Kidney (tissue), 14 donors: ENCODE data around the gene EGFL8. TPM values are rescaled to one million over a fixed set of nuclear protein-coding genes. Genes with fewer than 3 reads are reported as not detected.
"Not testable (repeated sequence)": the region's sequence is repeated elsewhere in the genome, so short reads cannot be mapped to it uniquely, and the experiment has no call there.

Source experiments
- DNase-seq, 5 donors: peaks; one replicate each; pipeline ENCODE4 v3.0.0-alpha.2; 2013 to 2020
- FAIRE-seq: peaks from 2 replicates; lab custom pipeline; 2012; peaks lifted over from hg19 to GRCh38; lab: Jason Lieb, UNC
- H3K27ac ChIP-seq, 2 donors: one replicate each; pipeline ENCODE4 v1.7.0; 2013; ENCODE audit warnings: low read depth in 2 of 2, low read length in 2 of 2, inconsistent platforms in 1 of 2
- H3K27me3 ChIP-seq: one replicate; pipeline ENCODE4 v1.7.1; 2013; ENCODE audit warnings: low read length, inconsistent platforms; ENCODE audit not compliant: control insufficient read depth, insufficient read depth
- H3K36me3 ChIP-seq, 3 donors: one replicate each; pipeline versions ENCODE4 v1.7.0 to v1.7.1; 2013; ENCODE audit warnings: low read length in 3 of 3, control low read depth in 1 of 3, inconsistent platforms in 1 of 3; ENCODE audit not compliant: insufficient read depth in 3 of 3, control insufficient read depth in 2 of 3
- H3K4me1 ChIP-seq, 3 donors: one replicate each; pipeline versions ENCODE4 v1.7.0 to v1.7.1; 2013; ENCODE audit warnings: low read length in 3 of 3, inconsistent platforms in 1 of 3, low read depth in 1 of 3; ENCODE audit not compliant: control insufficient read depth in 2 of 3, insufficient read depth in 2 of 3
- H3K4me3 ChIP-seq, 3 donors: one replicate each; pipeline versions ENCODE4 v1.7.0 to v1.8.1; 2013; ENCODE audit warnings: low read length in 3 of 3, control low read depth in 1 of 3, inconsistent platforms in 1 of 3
- H3K9ac ChIP-seq, 3 donors: one replicate each; pipeline versions ENCODE4 v1.7.0 to v1.7.1; 2013; ENCODE audit warnings: low read length in 3 of 3, control low read depth in 1 of 3, inconsistent platforms in 1 of 3
- H3K9me3 ChIP-seq, 3 donors: one replicate each; pipeline versions ENCODE4 v1.7.0 to v1.7.1; 2013; ENCODE audit warnings: low read length in 3 of 3, control low read depth in 1 of 3, inconsistent platforms in 1 of 3; ENCODE audit not compliant: control insufficient read depth in 2 of 3, insufficient read depth in 1 of 3
- CTCF ChIP-seq: IDR thresholded peaks from 3 replicates; pipeline ENCODE4 v1.5.1; 2012; ENCODE audit warnings: mild to moderate bottlenecking, moderate library complexity, borderline replicate concordance; ENCODE audit not compliant: insufficient read depth; ENCODE audit errors: extremely low read depth
- intact Hi-C: fragments of 100-400 bp; cut with DNase I; formaldehyde crosslinking; loops from one replicate; pipeline ENCODE4 v1.11.1; 2022
- polyA plus RNA-seq: library from polyadenylated mRNA; stranded (reverse); fragments of 350-450 nt; fragmentation: Illumina TruSeq; extraction: RNeasy Lipid Tissue Mini Kit (QIAGEN cat#74804); gene quantifications from one replicate; pipeline ENCODE4 v1.2.3, GENCODE V29; 2014; ENCODE audit warnings: low read depth, low replicate concordance; ENCODE audit not compliant: insufficient read depth
- total RNA-seq: library from RNA; stranded (reverse); fragmentation: NEBNext Ultra II Directional; extraction: Animal tissue kit (Norgen Biotek cat#: 25700); gene quantifications from one replicate; pipeline ENCODE4 v1.2.1, GENCODE V29; 2021
- donor health status: control.
- donor health status: control.
- donor health status: control.
- donor health status: control.
- donor health status: control.
- donor health status: DM: yes; HTN: yes; CAD: no.
- donor health status: Normal renal cell carcinoma (clear cell type).

Gene EGFL8
- total and polyA plus RNA-seq, 2 donors from 2014 or later: 15.0 to 18.3 TPM

- H3K4me3 ChIP-seq: no peak overlapping the region
These were observed 19.2 kb downstream of the EGFL8 start for GRCh38 chr6:32183483-32184083.

GRCh38 chr6:32184084-32184640 lies 19.8 kb downstream of the EGFL8 start, which contains the start of gene AGER:
AGER (minus strand) TSS chr6:32184253; CDS start chr6:32184222, 31 bp downstream.
- H3K4me3 ChIP-seq: no peak within 1 kb of the TSS
- peaks cover 2 to 19% (median 9%) of the 10 kb centered on the region in 3 donors for H3K4me1 ChIP-seq
- intact Hi-C loops: no loop called here

More at GRCh38 chr6:32183483-32184083, 19.2 kb downstream of the EGFL8 start:
- no peak for TF ChIP-seq CTCF
- Histone ChIP-seq H3K9me3 (no peaks in the 10 kb centered on the region), H3K9ac (no peak overlapping the region), H3K4me1 (peaks cover 3 to 19% (median 15%) of the 10 kb centered on the region in 3 donors), H3K27ac (peak overlapping the region in 1 of 2 donors; percentile 52), H3K27me3 (no peaks in the 10 kb centered on the region), H3K36me3 (peaks cover 6 to 26% (median 8%) of the 10 kb centered on the region in 3 donors)
- intact Hi-C loops: no loop called here
- no peak for FAIRE-seq
- DNase-seq: peak in 1 of 5 donors; percentile 46

GRCh38 chr6:32185681-32186131 lies 21.3 kb downstream of the EGFL8 start:
- peak; percentile 74 for FAIRE-seq
- Histone ChIP-seq H3K36me3 (peaks cover 6 to 25% (median 8%) of the 10 kb centered on the region in 3 donors), H3K9ac (peak overlapping the region in 1 of 3 donors; percentile 40), H3K27ac (peak overlapping the region; percentile 69 to 89), H3K4me1 (peaks cover 0 to 15% (median 5%) of the 10 kb centered on the region in 3 donors)
- H3K4me3 ChIP-seq, H3K9me3 ChIP-seq, H3K27me3 ChIP-seq, intact Hi-C loops: not testable (repeated sequence)
- peak; percentile 56 to 95 (median 74) for DNase-seq

More at GRCh38 chr6:32184084-32184640, 19.8 kb downstream of the EGFL8 start, which contains the start of gene AGER:
- Histone ChIP-seq H3K27me3 (no peaks in the 10 kb centered on the region), H3K9ac (no peak within 1 kb of the TSS), H3K36me3 (peaks cover 6 to 26% (median 8%) of the 10 kb centered on the region in 3 donors), H3K27ac (peak within 1 kb of the TSS in 1 of 2 donors; percentile 52), H3K9me3 (no peaks in the 10 kb centered on the region)
- DNase-seq: peak in 2 of 5 donors; percentile 36 to 46
- FAIRE-seq: no peak
- no peak for TF ChIP-seq CTCF

GRCh38 chr6:32186151-32186840 lies 21.9 kb downstream of the EGFL8 start:
- FAIRE-seq, H3K4me3 ChIP-seq, H3K27me3 ChIP-seq, H3K9me3 ChIP-seq, intact Hi-C loops: not testable (repeated sequence)
- H3K27ac ChIP-seq: peak overlapping the region; percentile 69 to 89
- peak overlapping the region in 1 of 3 donors; percentile 40 for H3K9ac ChIP-seq
- H3K36me3 ChIP-seq: peaks cover 6 to 19% (median 8%) of the 10 kb centered on the region in 3 donors
- peak in 1 of 5 donors; percentile 48 for DNase-seq
- H3K4me1 ChIP-seq: peaks cover 2 to 21% (median 8%) of the 10 kb centered on the region in 3 donors
